ENCODE measurements around the gene PLPP1.

The PLPP1 gene

GRCh38 chr5:55441954-55442353 lies 92.8 kb downstream of the PLPP1 start:
- no peak for DNase-seq

GRCh38 chr5:55441107-55441771 lies 93.5 kb downstream of the PLPP1 start:
- DNase-seq: no peak

GRCh38 chr5:55440188-55440646 lies 94.5 kb downstream of the PLPP1 start:
- no peak for DNase-seq

GRCh38 chr5:55438998-55439397 lies 95.8 kb downstream of the PLPP1 start:
- DNase-seq: no peak

- no peak for DNase-seq
Measured at GRCh38 chr5:55437859-55438206, 96.9 kb downstream of the PLPP1 start.

- no peak for DNase-seq
Measured at GRCh38 chr5:55437452-55437851, 97.3 kb downstream of the PLPP1 start.

- no peak for DNase-seq
Measured at GRCh38 chr5:55432549-55432948, 102.2 kb downstream of the PLPP1 start.

- DNase-seq: no peak
Measured at GRCh38 chr5:55429613-55430253, 105.0 kb downstream of the PLPP1 start.

- no peak for DNase-seq
Measured at GRCh38 chr5:55429221-55429612, 105.5 kb downstream of the PLPP1 start.

GRCh38 chr5:55427157-55427556 lies 107.6 kb downstream of the PLPP1 start:
- DNase-seq: no peak

GRCh38 chr5:55426455-55426854 lies 108.3 kb downstream of the PLPP1 start:
- DNase-seq: no peak

- no peak for DNase-seq
Measured at GRCh38 chr5:55421074-55421529, 113.7 kb downstream of the PLPP1 start.

- no peak for DNase-seq
Measured at GRCh38 chr5:55418994-55419968, 115.5 kb downstream of the PLPP1 start.

GRCh38 chr5:55416306-55416705 lies 118.5 kb downstream of the PLPP1 start:
- no peak for DNase-seq

GRCh38 chr5:55415071-55415470 lies 119.7 kb downstream of the PLPP1 start:
- DNase-seq: no peak

- DNase-seq: no peak
Measured at GRCh38 chr5:55413644-55414043, 121.1 kb downstream of the PLPP1 start.

- DNase-seq: no peak
Measured at GRCh38 chr5:55411876-55412275, 122.9 kb downstream of the PLPP1 start.

- DNase-seq: no peak
Measured at GRCh38 chr5:55410845-55411244, 123.9 kb downstream of the PLPP1 start.

GRCh38 chr5:55409775-55410174 lies 125.0 kb downstream of the PLPP1 start:
- no peak for DNase-seq

- DNase-seq: no peak
Measured at GRCh38 chr5:55407984-55408383, 126.8 kb downstream of the PLPP1 start.

GRCh38 chr5:55407059-55407684 lies 127.6 kb downstream of the PLPP1 start:
- DNase-seq: no peak

- DNase-seq: no peak
Measured at GRCh38 chr5:55406292-55406691, 128.5 kb downstream of the PLPP1 start.

- no peak for DNase-seq
Measured at GRCh38 chr5:55402199-55402598, 132.6 kb downstream of the PLPP1 start.
